Measurements from ENCODE around the gene PSMD7. TPM values are rescaled to one million over a fixed set of nuclear protein-coding genes. Genes with fewer than 3 reads are reported as not detected.

The PSMD7 gene
- total RNA-seq, 2 donors from 2014 or later = 128 to 137 TPM

Other genes with a start within 250 kb of the PSMD7 start
- gene NPIPB15, start 79.5 kb downstream of the PSMD7 start, total RNA-seq = 1 to 10 TPM in 1 of 2 donors, under 1 TPM in 1; 0.89 to 7.2 TPM
- gene CLEC18B, start 124.7 kb downstream of the PSMD7 start, total RNA-seq = not detected